Hematopoietic multipotent progenitor cell treated with erythropoietin and hydrocortisone succinate and interleukin-3 and kit ligand, for 4 days (in vitro differentiated cells): ENCODE measurements around the gene TBC1D9.

ENCODE experiments used
- DNase-seq: peaks from one replicate; pipeline ENCODE4 v3.0.0-alpha.2; 2015

The TBC1D9 gene

DNA sequence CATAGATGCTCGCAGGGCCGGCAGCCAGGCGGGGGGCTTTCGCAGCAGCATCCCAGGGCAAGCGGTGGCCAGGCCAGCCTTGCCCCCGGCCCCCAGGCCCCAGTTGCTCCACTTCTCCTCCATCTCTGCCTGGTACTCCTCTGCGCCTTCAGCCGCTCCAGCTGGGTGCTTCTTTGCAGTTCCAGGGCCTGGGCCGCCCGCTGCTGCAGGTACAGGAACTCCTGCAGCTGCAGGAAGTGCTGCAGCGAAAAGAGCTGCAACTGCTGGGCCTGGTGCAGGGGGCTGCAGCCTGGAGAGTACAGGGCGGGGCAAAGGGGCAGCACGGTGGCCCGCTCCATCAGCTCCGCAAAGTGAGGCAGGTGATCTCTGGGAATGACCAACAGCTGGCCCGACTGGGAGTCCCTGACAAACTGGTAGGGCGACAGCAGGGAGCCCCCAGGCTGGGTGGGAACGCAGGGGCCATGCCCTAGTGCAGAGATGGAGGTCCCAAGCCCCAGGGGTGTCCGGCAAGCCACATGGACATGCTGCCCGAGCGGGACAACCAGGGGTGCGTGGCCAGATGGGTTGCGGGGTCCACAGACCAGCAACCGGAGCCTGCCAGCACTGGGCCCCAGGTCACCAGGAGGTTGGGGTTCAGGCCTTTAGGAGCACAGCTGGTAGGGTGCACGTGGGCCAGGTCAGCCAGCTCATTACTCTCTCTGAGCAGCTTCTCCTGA is 111.6 kb downstream of the TBC1D9 start:
- DNase-seq, result no peak

DNA sequence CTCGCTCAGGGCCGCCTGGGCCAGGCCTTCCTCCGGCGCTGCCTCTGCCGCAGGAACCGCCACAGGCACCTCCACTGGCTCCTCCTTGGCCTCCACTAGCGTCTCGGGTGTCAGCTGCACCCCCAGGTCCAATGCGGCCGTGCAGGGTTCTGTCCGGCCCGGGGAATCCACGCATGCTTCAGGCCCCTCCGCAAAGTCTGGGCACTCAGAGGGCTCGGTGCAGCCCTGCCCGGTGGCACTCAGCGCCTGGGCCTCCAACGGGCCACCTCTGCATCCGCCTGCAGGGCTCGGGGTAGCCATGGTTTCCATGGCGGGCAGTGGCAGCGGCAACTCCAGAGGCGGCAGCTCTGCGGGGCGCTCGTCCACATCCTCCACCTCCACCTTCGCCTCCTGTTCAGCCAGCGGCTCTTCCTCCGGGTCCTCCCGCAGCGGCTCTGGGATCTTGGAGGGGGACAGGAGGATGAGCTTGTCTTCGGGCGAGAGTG is 112.6 kb downstream of the TBC1D9 start:
- no peak for DNase-seq

DNA sequence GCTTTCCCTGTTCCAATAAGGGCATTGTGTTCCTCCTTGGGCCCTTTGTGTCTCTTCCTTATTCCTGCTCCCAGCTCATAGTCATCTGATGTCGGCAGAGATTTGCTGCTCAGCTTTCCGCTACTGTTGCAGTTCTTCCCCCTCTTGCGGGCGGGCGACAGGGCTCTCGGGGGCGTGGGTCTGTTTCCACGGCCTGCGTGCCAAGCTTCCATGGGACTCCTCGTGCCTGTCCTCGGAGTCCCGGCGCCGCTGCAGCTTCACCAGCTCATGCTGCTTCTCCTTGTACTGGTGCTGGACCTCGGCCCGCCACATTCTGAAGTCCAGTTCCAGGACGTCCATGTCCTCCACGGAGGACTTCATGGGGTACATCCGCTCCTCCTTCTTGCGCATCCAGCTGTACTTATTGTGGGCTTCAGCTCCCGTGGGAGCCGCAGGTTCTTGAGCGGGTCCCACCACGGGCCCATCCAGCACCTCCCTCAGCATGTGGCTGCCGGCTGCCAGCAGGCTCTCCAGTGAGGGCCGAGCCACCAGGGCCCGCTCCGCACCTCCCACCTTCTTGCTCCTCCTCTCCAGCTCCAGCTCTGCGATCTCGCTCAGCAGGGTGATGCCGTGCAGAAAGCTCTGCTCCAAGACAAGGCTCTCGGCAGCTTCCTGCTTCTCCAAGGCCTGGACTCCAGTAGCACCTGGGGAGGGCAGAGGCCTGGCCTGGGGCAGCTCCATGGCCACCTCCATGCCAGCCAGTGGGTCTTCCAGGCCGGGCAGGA is 113.3 kb downstream of the TBC1D9 start:
- no peak for DNase-seq

DNA sequence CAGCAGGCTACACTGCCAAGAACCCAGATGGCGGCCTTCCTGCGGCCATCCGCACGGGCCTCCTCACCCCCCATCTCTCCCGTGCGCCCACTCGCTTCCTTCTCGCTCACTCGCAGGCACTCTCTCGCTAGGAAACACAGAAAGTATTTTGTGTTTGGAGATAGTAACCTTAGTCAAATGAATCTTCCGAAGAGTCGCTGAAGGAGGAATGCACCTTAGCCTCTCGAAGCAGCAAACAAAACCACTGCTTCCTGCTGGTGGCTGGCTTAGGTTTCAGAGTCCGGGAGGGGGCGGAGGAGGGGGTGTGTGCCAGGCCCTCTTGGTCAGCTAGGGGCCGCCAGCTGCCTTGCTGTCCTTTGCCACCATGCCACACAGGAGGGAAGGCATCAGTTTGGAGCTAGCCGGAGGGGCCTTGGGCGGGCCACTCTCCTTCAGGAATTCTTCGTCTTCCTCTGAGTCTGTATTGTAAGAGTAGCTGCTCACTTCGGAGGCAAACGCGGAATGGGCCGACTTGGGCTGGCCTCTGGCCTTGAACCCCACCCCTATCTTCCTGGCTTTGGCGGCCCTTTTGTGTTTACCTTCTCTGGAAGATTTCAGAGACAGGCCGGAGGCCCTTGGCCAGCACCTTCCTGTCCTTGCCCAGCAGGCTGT is 114.3 kb downstream of the TBC1D9 start:
- peak; percentile 7 for DNase-seq

DNA sequence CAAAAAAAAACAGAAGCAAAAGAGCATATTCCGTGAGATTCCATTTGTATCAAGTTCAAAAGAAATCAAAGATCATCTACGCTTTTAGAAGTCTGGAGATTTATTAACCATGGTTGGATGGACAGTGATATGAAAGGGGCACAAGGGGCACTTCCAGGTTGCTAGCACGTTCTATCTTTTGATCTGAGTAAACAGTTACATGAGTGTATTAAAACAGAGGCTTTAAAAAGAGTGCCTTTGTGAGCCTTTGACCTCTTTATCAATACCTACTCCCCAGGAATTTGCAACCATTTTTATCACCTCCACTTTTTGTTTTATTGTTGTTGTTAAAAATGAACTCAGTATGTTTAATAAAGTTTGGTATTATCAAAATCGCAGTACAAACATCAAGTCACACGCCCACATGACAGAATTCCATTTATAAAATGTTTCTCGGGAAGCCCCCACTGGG is 115.1 kb downstream of the TBC1D9 start:
- no peak for DNase-seq

DNA sequence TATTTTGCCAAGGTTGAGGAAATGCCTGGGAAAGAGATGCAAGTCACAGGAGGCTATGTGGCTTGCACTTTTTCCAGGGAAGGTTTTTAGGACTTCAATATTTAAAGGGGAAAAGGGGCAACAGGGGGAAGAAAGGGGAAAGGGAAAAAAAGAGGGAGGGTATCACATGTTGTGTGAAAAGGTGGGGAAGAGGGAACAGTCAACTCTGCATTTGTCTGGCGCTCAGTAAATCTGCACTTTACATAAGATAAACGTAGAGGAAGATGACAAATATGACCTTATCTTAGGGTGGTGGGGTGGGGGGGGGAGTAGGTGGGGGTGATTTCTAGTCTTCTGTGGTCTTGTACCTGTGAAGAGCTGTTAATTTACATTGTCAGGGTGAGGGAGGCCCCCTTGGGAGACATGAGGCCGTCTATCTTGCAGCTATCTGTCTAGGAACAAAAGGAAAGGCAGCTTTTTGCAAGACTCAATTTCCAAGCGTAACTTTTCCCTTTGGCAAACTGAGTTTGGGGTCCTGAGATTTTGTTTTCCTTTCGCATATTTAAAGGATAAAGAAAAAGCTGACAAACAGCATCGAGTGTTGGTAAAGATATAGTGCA is 115.9 kb downstream of the TBC1D9 start:
- no peak for DNase-seq

DNA sequence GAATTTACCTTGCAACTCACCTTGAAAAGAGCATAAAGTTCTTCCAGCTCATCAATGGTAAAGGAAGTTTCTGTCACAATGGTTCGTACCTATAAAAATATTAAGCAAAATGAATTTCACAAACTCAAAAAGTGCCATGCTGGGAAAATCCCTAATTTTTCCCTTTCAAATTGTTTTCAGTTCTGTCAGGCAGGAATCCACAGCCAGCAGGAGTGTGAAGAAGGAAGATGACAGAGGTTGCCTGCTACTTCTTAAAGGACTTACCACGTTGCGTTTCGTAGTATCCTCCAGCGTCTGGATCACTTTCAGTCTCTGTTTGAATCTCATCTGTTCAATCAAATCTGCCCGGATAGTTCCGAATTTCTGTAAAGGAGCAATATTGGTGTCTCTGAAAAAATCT is 117.1 kb downstream of the TBC1D9 start:
- DNase-seq, result no peak

DNA sequence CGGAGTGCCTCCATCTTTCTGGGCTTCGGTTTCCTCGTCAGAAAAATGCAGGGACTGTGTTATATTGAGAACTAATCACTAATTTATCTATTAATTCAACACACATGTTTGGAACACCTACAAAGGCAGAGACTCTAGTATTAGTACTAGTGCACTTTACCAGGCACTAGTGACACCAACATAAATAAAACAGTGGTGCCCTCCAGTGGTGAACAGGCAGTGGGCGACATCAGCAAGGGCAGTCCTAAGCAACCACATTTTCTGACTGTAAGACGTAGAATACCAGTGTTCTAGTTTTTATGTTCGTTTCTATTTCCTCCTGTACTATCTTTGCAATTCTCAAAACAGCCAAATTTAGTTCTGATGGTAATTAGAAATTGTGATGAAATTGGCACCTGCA is 118.3 kb downstream of the TBC1D9 start:
- DNase-seq, result peak; percentile 79

DNA sequence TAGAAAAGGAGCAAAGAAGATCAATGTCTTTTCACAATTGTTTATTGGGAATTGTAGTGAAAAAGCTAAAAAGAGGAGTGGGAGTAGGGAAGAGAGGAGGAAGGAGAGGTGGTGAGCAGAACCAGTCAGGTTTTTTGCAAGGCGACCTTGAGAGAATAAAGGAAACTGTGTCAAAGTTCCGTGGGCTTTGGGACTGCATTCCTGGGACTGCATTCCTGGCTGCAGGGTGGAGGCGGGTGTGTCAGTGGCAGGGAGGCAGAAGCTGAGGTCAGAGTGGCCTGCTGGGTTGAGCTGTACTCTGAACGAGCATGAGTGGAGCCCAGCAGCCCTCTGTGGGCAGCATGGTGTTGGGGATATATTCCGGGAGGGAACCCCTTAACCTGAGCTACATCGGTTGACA is 120.6 kb downstream of the TBC1D9 start:
- DNase-seq, result no peak

DNA sequence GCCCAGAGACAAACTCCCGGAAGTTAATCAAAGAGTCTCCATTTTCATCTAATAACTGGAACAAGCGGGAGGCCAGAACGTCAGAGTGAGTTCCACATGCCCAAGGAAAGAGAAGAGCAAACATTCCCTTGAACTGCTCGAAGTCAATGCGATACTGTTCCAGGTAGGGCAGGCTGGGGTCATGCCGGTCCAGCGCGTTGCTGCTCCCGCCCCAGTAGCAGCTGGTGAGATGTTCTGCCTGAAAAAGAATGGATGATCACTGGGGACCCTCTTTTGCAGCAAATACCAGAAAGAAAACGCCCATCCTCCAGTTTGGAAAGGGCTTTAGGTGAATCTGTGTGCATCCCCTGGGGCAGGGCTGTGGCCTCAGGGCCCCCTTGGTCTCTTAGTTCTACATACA is 122.2 kb downstream of the TBC1D9 start:
- no peak for DNase-seq

DNA sequence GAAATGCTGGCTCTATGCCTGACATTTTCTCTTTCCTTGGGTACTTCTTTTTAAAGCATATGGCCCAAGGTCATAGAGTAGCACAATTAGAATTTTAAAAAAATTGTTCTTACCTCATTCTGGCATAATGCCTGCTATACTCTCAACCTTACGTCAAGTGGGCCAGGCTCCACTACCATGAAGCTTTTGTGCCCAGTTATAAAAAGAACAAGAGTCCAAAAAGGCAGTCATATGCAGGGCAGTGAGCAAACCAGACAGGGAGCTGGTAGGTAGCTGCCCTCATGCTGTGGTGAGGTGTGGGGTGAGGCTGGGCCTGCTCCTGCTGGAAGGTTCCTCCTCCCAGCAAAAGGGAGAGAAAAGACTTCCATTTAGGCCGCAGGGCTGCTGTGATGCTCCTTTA is 123.1 kb downstream of the TBC1D9 start:
- DNase-seq, result no peak

DNA sequence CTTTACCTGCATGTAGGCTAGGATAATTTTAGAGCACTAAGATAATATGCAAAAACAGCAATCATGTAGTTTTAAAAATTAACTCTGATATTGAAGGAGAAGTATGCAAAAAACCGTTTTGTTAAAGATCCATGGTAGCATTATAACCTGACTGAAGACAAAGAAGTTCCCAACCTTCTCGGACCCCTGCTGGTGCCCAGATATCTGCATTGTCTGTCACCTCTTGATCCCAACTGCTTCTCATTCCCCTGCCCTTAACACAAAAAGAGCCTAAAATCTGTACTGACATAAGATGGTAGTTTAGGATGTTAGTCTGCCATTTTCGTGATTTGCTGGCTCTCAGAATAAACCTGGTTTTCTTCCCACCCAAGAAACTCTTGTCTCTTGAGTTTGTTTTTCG is 125.9 kb downstream of the TBC1D9 start:
- DNase-seq, result no peak

DNA sequence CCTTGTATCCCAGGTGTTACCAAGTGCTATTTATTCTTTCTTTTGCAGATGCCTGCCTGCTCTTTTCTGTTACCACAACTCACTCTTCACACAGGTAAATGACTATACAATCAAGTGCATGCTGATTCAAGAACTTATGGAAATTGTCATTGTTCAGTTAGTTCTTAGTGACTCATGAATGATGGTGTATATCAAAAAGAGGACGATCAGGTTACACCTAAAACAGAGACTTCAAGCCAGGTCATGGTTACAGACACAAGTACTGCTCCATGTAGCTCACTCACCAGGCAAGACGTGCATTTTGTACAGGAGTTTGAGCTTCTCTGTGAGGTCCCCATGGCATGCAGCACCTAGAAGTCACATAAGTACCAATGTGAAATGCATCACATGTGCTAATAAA is 128.2 kb downstream of the TBC1D9 start:
- no peak for DNase-seq

DNA sequence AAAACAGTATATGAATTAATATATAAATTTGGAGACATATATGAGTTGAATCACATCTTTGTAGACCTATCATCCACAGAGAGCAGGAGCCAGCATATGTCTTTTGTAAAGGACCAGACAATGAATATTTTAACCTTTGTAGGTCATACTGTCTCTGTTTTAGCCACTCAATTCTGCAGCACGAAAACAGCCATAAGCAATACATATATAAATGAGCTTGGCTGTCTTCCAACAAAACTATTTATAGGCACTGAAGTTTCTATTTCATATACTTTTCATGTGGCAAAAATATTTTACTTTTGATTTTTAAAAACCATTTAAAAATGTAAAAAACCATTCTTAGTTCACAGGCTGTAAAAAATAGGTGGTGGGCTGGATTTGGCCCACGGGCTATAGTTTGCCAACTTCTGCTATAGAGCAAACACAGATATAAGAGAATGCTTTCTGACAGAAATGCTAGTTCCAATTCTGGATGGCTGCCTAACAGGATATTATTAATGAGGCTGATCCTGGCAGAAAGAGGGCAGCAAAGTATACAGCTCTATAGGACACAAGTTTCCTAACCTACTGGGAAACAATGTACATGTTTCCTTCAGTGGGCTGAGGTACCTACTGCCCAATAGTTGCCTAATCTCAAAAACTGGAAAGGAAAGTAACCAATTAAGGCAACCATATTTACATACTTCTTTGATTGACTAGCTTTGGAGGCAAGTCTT is 129.4 kb downstream of the TBC1D9 start:
- DNase-seq, result no peak

DNA sequence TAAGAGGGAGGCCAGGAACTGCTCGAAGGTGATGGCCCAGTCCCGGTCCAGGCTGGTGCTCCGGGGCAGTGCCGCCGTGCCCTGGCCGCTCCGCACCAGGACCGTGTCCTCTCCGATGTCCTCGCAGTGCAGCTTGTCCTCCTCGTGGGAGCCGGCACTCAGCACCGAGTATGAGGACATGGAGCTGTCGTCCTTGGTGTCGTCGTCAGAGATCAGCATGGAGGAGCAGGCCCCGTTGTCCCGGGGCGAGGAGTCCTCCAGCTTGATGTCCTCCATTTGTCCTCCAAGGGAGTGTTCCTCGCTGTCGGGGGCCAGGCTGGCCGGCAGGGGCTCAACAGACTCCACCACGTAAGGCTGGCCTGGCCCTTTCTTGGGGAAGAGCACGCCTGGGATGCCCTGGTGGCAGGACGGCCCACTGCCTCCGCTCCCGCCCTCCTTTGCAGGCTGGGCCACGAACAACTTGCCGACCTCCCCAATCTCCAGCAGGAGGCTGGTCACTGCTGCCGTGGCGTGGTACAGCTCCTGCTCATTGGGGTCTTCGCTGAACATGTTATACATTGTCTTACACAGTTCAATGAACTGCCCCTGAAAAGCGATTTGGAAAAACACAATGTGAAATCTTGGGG is 133.7 kb downstream of the TBC1D9 start:
- DNase-seq, result no peak

DNA sequence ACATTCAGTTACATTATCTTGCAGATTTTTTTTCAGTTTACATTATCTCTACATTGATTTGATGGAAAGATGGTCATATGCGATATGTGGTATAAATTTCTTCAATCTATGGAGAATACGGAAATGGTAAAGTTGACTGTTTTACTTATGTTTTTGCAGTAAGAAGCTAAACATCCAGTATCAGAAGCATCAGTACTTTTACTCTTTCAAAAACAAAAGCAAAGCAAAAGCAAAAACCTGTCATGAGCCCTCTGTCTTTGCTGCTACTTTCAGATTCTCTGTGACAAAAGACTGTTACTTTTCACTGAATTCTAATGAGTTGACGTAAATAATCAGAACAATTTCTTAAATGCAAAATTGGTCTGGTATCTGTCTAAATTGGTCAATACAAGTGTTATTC is 135.0 kb downstream of the TBC1D9 start:
- no peak for DNase-seq

DNA sequence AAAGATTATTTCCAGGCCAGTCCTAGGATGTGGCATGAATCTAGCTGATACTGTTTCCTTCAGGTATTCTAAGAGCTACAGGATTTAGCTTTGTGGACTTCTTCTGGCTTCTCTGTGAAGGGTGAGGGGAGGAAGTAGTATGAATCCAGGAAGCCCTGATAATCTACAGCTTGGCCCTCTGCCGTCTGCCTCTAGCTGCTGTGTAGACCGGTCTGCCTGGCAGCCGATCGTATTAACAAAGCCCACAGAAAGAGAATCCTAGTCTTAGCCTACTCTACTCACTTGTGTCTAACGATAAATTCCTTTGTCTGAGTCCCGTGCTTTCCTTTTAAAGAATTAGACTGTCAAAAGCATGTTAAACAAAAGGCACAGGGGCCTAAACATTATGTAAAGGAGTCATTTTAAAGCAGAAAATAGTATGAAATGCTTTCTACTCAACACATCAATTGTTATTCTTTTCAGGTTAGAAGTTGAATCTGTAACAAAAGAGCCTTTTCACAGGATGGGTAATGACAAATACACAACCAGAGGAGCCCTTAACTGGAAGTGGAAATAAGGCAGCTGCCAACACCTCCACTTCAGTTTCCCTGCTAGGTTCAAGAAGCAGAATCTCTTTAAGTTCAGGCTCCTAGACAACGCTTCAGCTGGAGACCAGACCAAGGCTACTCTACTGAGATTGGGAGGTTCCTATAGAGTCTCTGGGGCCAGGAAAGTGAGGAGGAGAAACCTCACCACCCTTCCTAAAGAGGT is 138.5 kb downstream of the TBC1D9 start:
- peak; percentile 61 for DNase-seq

DNA sequence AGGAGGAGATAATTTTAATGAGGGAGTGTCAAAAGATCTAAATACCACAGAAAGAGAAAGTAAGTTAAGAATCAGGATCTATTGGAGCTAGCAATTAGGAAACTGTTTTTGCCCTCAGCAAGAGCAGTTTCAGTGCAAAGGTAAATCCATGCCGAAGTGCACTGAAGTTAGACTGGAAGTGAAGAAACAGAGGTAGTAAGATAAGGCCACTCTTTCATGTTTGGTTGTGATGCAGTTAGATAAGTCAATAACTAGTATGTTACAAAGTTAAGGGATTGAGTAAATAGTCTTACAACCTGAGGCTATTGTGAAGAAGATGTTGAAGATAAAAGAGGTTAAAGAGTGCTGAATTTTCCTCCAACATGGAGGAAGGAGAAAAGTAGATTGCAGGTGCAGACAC is 140.7 kb downstream of the TBC1D9 start:
- no peak for DNase-seq

DNA sequence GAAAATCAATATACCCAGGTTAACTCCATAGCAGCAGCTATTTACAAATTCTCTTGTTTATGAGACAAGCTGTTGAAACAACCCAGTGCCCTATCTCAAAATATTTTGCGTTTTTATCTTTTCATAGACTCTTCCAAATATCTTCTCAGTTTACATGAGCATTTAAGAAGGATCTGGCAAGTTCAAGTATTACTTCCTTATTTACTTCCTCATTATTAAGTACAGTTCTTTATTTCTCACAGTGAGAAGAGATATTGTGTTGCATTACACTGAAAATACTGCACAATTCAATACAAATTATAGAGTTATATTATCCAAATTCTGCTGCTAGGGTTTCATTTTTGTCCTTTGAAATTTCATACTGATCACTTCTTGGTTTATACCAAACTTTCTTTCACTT is 143.8 kb downstream of the TBC1D9 start:
- peak; percentile 32 for DNase-seq

DNA sequence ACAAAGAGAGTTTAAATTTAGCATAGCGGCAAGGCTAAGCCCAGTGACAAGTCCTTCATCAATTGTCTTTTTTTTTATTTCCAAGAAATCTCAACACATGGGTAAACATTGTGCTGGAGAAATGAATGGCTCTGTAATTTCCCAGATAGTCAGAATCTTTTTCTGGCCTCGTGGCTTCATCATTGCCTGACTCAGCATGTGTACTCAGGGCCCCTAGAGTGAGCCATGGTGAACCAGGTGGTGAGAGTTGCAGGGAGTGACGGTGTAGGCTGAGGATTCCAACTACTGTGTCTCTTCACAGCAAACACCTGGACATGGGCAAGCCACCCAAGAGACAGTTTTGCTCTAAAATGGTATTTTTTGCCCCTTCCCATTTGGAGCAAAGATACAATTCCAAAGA is 144.3 kb downstream of the TBC1D9 start:
- no peak for DNase-seq
